ENCODE results near the gene EVA1C. TPM values are rescaled to one million over a fixed set of nuclear protein-coding genes. Genes with fewer than 3 reads are reported as not detected.

Gene EVA1C
- total and polyA plus RNA-seq, 9 of the 15 experiments (the other 6 are each of a cell fraction or from before 2014, with no cell fraction given) = 0.22 TPM; not detected in 8

DNA sequence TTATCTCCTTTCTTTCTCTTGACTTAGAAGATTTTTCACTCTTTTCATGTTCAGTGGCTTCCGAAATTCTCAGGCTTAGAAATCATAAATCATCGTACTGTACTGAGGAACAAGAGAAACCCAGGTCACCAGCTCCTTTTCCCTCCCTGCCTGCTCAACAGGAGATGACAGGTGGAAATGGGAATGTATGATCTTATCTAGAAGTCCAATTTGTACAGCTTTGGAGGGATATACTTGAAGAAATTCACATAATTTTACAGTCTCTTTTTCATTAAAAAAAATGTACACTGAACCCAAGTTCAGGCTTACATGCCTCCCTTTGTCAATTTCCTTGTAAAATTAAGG lies 11.7 kb downstream of the EVA1C start:
- Histone ChIP-seq H2AFZ (ENCODE audit: low read depth, low read length) (no peak overlapping the region), H3K36me3 (ENCODE audit: control insufficient read depth, insufficient read depth, low read length) (no peaks in the 10 kb centered on the region), H3K27ac (ENCODE audit: extremely low read depth, low read depth, low read length) (no peak overlapping the region), H3K9me3 (replicated peaks; ENCODE audit: control insufficient read depth, insufficient read depth, low read depth, low read length) (no peaks in the 10 kb centered on the region), H3K4me2 (ENCODE audit: insufficient read depth, low read length) (no peak overlapping the region), H3K4me1 (replicated peaks in 1 of 2; ENCODE audit: control insufficient read depth in 2 of 2, insufficient read depth in 2 of 2, low read length in 2 of 2) (peaks cover 0 to 7% of the 10 kb centered on the region in 2 experiments; a peak in 2 of 5 replicates), H3K9ac (ENCODE audit: insufficient read depth in 1 of 2, low read depth in 2 of 2, low read length in 2 of 2) (no peak overlapping the region), H3K4me3 (no peak overlapping the region), H3K79me2 (ENCODE audit: control insufficient read depth, insufficient read depth, low read length) (no peaks in the 10 kb centered on the region), H3K27me3 (ENCODE audit: control insufficient read depth in 2 of 2, insufficient read depth in 2 of 2, low read length in 2 of 2) (peaks cover 12 to 15% of the 10 kb centered on the region in 2 experiments), H3K9me1 (ENCODE audit: control insufficient read depth, insufficient read depth, low read length) (no peaks in the 10 kb centered on the region), H4K20me1 (replicated peaks; ENCODE audit: control insufficient read depth, insufficient read depth, low read length) (no peaks in the 10 kb centered on the region)
- ATAC-seq (no peak), DNase-seq (ENCODE audit: extremely low read depth in 1 of 4, low spot score in 3 of 4) (peak in 1 of 4 experiments; percentile 3), FAIRE-seq (no peak)
- BruUV-seq (replicated peaks) = no TSS peak
- TF ChIP-seq PML (IDR thresholded peaks at IDR 0.05; ENCODE audit: low read length) (no peak), ZNF384 (IDR thresholded peaks at IDR 0.05; ENCODE audit: low read depth, low read length) (no peak), ZNF778 (CRISPR knock-in tag; IDR thresholded peaks at IDR 0.05) (no peak), GTF2A2 (tag; IDR thresholded peaks at IDR 0.05) (no peak), RUNX1 (IDR thresholded peaks at IDR 0.05; ENCODE audit: low read depth) (no peak), KLF13 (tag; IDR thresholded peaks at IDR 0.05; ENCODE audit: borderline replicate concordance, low read depth) (no peak)
- TF ChIP-seq, protein P1, sequence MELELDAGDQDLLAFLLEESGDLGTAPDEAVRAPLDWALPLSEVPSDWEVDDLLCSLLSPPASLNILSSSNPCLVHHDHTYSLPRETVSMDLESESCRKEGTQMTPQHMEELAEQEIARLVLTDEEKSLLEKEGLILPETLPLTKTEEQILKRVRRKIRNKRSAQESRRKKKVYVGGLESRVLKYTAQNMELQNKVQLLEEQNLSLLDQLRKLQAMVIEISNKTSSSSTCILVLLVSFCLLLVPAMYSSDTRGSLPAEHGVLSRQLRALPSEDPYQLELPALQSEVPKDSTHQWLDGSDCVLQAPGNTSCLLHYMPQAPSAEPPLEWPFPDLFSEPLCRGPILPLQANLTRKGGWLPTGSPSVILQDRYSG (tag; conservative IDR thresholded peaks at IDR 0.05; ENCODE audit: low read depth) = no peak
- TF ChIP-seq, protein P2, sequence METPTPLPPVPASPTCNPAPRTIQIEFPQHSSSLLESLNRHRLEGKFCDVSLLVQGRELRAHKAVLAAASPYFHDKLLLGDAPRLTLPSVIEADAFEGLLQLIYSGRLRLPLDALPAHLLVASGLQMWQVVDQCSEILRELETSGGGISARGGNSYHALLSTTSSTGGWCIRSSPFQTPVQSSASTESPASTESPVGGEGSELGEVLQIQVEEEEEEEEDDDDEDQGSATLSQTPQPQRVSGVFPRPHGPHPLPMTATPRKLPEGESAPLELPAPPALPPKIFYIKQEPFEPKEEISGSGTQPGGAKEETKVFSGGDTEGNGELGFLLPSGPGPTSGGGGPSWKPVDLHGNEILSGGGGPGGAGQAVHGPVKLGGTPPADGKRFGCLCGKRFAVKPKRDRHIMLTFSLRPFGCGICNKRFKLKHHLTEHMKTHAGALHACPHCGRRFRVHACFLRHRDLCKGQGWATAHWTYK (CRISPR knock-in tag; IDR thresholded peaks at IDR 0.05) = no peak
- intact Hi-C loops (cut with micrococcal nuclease) (no loop called here), in situ Hi-C loops (cut with MboI) (no loop called here)
- POLR2A ChIA-PET = no interaction called here
- CTCF ChIA-PET (ENCODE audit: low intra/inter-chr PET ratio) = no interaction called here
- WGBS (ENCODE audit: insufficient coverage, low coverage, missing lambda C conversion rate) = 5% methylated on average over 2 of the region's 2 CpGs
